ENCODE measurements around the gene GPER1.

Gene GPER1

GRCh38 chr7:1080252-1080920 is 7.5 kb upstream of the GPER1 start:
- Histone ChIP-seq H3K4me3 (ENCODE audit: low read depth in 1 of 2, low read length in 2 of 2) (no peak overlapping the region), H3K9ac (ENCODE audit: low read depth in 1 of 2, low read length in 2 of 2) (no peak overlapping the region), H3K36me3 (ENCODE audit: control insufficient read depth in 1 of 2, insufficient read depth in 2 of 2, low read length in 2 of 2) (no peaks in the 10 kb centered on the region), H3K4me1 (ENCODE audit: control insufficient read depth in 1 of 2, insufficient read depth in 2 of 2, low read length in 2 of 2) (peaks cover 0 to 8% of the 10 kb centered on the region in 2 donors), H3K27me3 (ENCODE audit: control insufficient read depth in 1 of 2, insufficient read depth in 2 of 2, low read length in 2 of 2) (no peaks in the 10 kb centered on the region), H3K9me3 (ENCODE audit: control insufficient read depth in 1 of 2, low read length in 2 of 2) (no peaks in the 10 kb centered on the region), H3K27ac (ENCODE audit: low read depth, low read length) (no peak overlapping the region)

- Histone ChIP-seq H3K27ac (ENCODE audit: low read depth, low read length) (no peak overlapping the region), H3K27me3 (ENCODE audit: control insufficient read depth in 1 of 2, insufficient read depth in 2 of 2, low read length in 2 of 2) (no peaks in the 10 kb centered on the region), H3K4me1 (ENCODE audit: control insufficient read depth in 1 of 2, insufficient read depth in 2 of 2, low read length in 2 of 2) (peaks cover 0 to 8% of the 10 kb centered on the region in 2 donors), H3K9me3 (ENCODE audit: control insufficient read depth in 1 of 2, low read length in 2 of 2) (no peaks in the 10 kb centered on the region), H3K4me3 (ENCODE audit: low read depth in 1 of 2, low read length in 2 of 2) (no peak overlapping the region), H3K9ac (ENCODE audit: low read depth in 1 of 2, low read length in 2 of 2) (no peak overlapping the region), H3K36me3 (ENCODE audit: control insufficient read depth in 1 of 2, insufficient read depth in 2 of 2, low read length in 2 of 2) (no peaks in the 10 kb centered on the region)
These were observed 7.0 kb upstream of the GPER1 start for GRCh38 chr7:1080921-1081255.

GRCh38 chr7:1081336-1081735 is 6.6 kb upstream of the GPER1 start:
- no peak overlapping the region for H3K27ac ChIP-seq (ENCODE audit: low read depth, low read length)
- no peak overlapping the region for H3K4me3 ChIP-seq (ENCODE audit: low read depth in 1 of 2, low read length in 2 of 2)
- peaks cover 1 to 8% of the 10 kb centered on the region in 2 donors for H3K4me1 ChIP-seq (ENCODE audit: control insufficient read depth in 1 of 2, insufficient read depth in 2 of 2, low read length in 2 of 2)
- H3K9ac ChIP-seq (ENCODE audit: low read depth in 1 of 2, low read length in 2 of 2), result no peak overlapping the region
- no peaks in the 10 kb centered on the region for H3K36me3 ChIP-seq (ENCODE audit: control insufficient read depth in 1 of 2, insufficient read depth in 2 of 2, low read length in 2 of 2)
- H3K9me3 ChIP-seq (ENCODE audit: control insufficient read depth in 1 of 2, low read length in 2 of 2), result no peaks in the 10 kb centered on the region
- H3K27me3 ChIP-seq (ENCODE audit: control insufficient read depth in 1 of 2, insufficient read depth in 2 of 2, low read length in 2 of 2), result no peaks in the 10 kb centered on the region

- Histone ChIP-seq H3K4me3 (ENCODE audit: low read depth in 1 of 2, low read length in 2 of 2) (no peak overlapping the region), H3K9me3 (ENCODE audit: control insufficient read depth in 1 of 2, low read length in 2 of 2) (no peaks in the 10 kb centered on the region), H3K27ac (ENCODE audit: low read depth, low read length) (no peak overlapping the region), H3K36me3 (ENCODE audit: control insufficient read depth in 1 of 2, insufficient read depth in 2 of 2, low read length in 2 of 2) (no peaks in the 10 kb centered on the region), H3K27me3 (ENCODE audit: control insufficient read depth in 1 of 2, insufficient read depth in 2 of 2, low read length in 2 of 2) (no peaks in the 10 kb centered on the region), H3K4me1 (ENCODE audit: control insufficient read depth in 1 of 2, insufficient read depth in 2 of 2, low read length in 2 of 2) (peaks cover 5 to 10% of the 10 kb centered on the region in 2 donors), H3K9ac (ENCODE audit: low read depth in 1 of 2, low read length in 2 of 2) (no peak overlapping the region)
These were observed 5.9 kb upstream of the GPER1 start for GRCh38 chr7:1081931-1082401.

- H3K4me3 ChIP-seq (ENCODE audit: low read depth in 1 of 2, low read length in 2 of 2), result no peak overlapping the region
- H3K9ac ChIP-seq (ENCODE audit: low read depth in 1 of 2, low read length in 2 of 2), result no peak overlapping the region
- no peak overlapping the region for H3K27ac ChIP-seq (ENCODE audit: low read depth, low read length)
- no peaks in the 10 kb centered on the region for H3K36me3 ChIP-seq (ENCODE audit: control insufficient read depth in 1 of 2, insufficient read depth in 2 of 2, low read length in 2 of 2)
- H3K4me1 ChIP-seq (ENCODE audit: control insufficient read depth in 1 of 2, insufficient read depth in 2 of 2, low read length in 2 of 2), result peaks cover 13 to 22% of the 10 kb centered on the region in 2 donors
- H3K9me3 ChIP-seq (ENCODE audit: control insufficient read depth in 1 of 2, low read length in 2 of 2), result no peaks in the 10 kb centered on the region
- no peaks in the 10 kb centered on the region for H3K27me3 ChIP-seq (ENCODE audit: control insufficient read depth in 1 of 2, insufficient read depth in 2 of 2, low read length in 2 of 2)
These were observed 3.9 kb upstream of the GPER1 start for GRCh38 chr7:1083729-1084657.

GRCh38 chr7:1085266-1085665 is 2.6 kb upstream of the GPER1 start:
- Histone ChIP-seq H3K27ac (ENCODE audit: low read depth, low read length) (no peak overlapping the region), H3K4me3 (ENCODE audit: low read depth in 1 of 2, low read length in 2 of 2) (no peak overlapping the region), H3K36me3 (ENCODE audit: control insufficient read depth in 1 of 2, insufficient read depth in 2 of 2, low read length in 2 of 2) (no peaks in the 10 kb centered on the region), H3K9ac (ENCODE audit: low read depth in 1 of 2, low read length in 2 of 2) (no peak overlapping the region), H3K27me3 (ENCODE audit: control insufficient read depth in 1 of 2, insufficient read depth in 2 of 2, low read length in 2 of 2) (no peaks in the 10 kb centered on the region), H3K4me1 (ENCODE audit: control insufficient read depth in 1 of 2, insufficient read depth in 2 of 2, low read length in 2 of 2) (peaks cover 13 to 22% of the 10 kb centered on the region in 2 donors), H3K9me3 (ENCODE audit: control insufficient read depth in 1 of 2, low read length in 2 of 2) (no peaks in the 10 kb centered on the region)

- Histone ChIP-seq H3K27me3 (ENCODE audit: control insufficient read depth in 1 of 2, insufficient read depth in 2 of 2, low read length in 2 of 2) (no peaks in the 10 kb centered on the region), H3K4me1 (ENCODE audit: control insufficient read depth in 1 of 2, insufficient read depth in 2 of 2, low read length in 2 of 2) (peaks cover 13 to 22% of the 10 kb centered on the region in 2 donors), H3K4me3 (ENCODE audit: low read depth in 1 of 2, low read length in 2 of 2) (no peak overlapping the region), H3K36me3 (ENCODE audit: control insufficient read depth in 1 of 2, insufficient read depth in 2 of 2, low read length in 2 of 2) (no peaks in the 10 kb centered on the region), H3K27ac (ENCODE audit: low read depth, low read length) (no peak overlapping the region), H3K9me3 (ENCODE audit: control insufficient read depth in 1 of 2, low read length in 2 of 2) (no peaks in the 10 kb centered on the region), H3K9ac (ENCODE audit: low read depth in 1 of 2, low read length in 2 of 2) (no peak overlapping the region)
These were observed 1.9 kb upstream of the GPER1 start for GRCh38 chr7:1085910-1086421.

- H3K4me3 ChIP-seq (ENCODE audit: low read depth in 1 of 2, low read length in 2 of 2), result peak overlapping the region; percentile 67 to 70
- H3K27me3 ChIP-seq (ENCODE audit: control insufficient read depth in 1 of 2, insufficient read depth in 2 of 2, low read length in 2 of 2), result no peaks in the 10 kb centered on the region
- H3K9ac ChIP-seq (ENCODE audit: low read depth in 1 of 2, low read length in 2 of 2), result peak overlapping the region; percentile 26 to 57
- H3K9me3 ChIP-seq (ENCODE audit: control insufficient read depth in 1 of 2, low read length in 2 of 2), result no peaks in the 10 kb centered on the region
- H3K36me3 ChIP-seq (ENCODE audit: control insufficient read depth in 1 of 2, insufficient read depth in 2 of 2, low read length in 2 of 2), result peaks cover 0 to under 1% of the 10 kb centered on the region in 2 donors
- peaks cover 13 to 22% of the 10 kb centered on the region in 2 donors for H3K4me1 ChIP-seq (ENCODE audit: control insufficient read depth in 1 of 2, insufficient read depth in 2 of 2, low read length in 2 of 2)
- no peak overlapping the region for H3K27ac ChIP-seq (ENCODE audit: low read depth, low read length)
These were observed 1.1 kb upstream of the GPER1 start for GRCh38 chr7:1086588-1087464.

GRCh38 chr7:1087465-1087814 is 473 bp upstream of the GPER1 start:
- Histone ChIP-seq H3K4me1 (ENCODE audit: control insufficient read depth in 1 of 2, insufficient read depth in 2 of 2, low read length in 2 of 2) (peaks cover 13 to 22% of the 10 kb centered on the region in 2 donors), H3K27me3 (ENCODE audit: control insufficient read depth in 1 of 2, insufficient read depth in 2 of 2, low read length in 2 of 2) (no peaks in the 10 kb centered on the region), H3K4me3 (ENCODE audit: low read depth in 1 of 2, low read length in 2 of 2) (peak overlapping the region; percentile 67 to 70), H3K27ac (ENCODE audit: low read depth, low read length) (no peak overlapping the region), H3K36me3 (ENCODE audit: control insufficient read depth in 1 of 2, insufficient read depth in 2 of 2, low read length in 2 of 2) (peaks cover 0 to 5% of the 10 kb centered on the region in 2 donors), H3K9me3 (ENCODE audit: control insufficient read depth in 1 of 2, low read length in 2 of 2) (no peaks in the 10 kb centered on the region), H3K9ac (ENCODE audit: low read depth in 1 of 2, low read length in 2 of 2) (peak overlapping the region in 1 of 2 donors; percentile 57)
